ENCODE results near the gene CERK.
A peak's percentile ranks its signal among the peaks of the same experiment; 100 is the strongest.

The CERK gene

DNA sequence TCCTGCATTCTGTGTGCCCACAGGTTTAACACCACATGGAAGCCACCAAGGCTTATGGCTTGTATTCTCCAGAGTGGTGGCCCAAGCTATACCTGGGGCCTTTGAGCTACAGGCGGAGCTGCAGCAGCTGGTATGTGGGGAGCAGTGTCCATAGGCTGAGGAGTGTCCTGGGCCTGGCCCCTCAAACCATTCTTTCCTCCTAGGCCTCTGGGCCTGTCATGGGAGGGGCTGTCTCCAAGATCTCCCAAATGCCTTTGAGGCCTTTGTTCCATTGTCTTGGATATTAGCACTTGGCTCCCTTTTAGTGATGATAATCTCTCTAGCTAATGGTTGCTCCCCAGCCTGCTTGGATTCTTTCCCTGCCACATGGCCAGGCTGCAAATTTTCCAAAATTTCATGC, 18.0 kb upstream of the CERK start:
- H3K27me3 ChIP-seq (ENCODE audit: insufficient read depth, poor library complexity, severe bottlenecking) = no peaks in the 10 kb centered on the region
- H3K27ac ChIP-seq (replicated peaks) = 0 out of 2 replicates have a peak overlapping the region, but pooled peaks have one; percentile 25
- H3K4me3 ChIP-seq (replicated peaks; ENCODE audit: insufficient read depth, low read length) = no peak overlapping the region
- no peak for TF ChIP-seq REST (IDR thresholded peaks at IDR 0.05; ENCODE audit: insufficient replicate concordance, low read depth)
- no peak for TF ChIP-seq SPI1 (IDR thresholded peaks at IDR 0.05; ENCODE audit: borderline replicate concordance, low read depth)
- no peak for TF ChIP-seq POLR2AphosphoS5 (IDR thresholded peaks at IDR 0.05; ENCODE audit: low read depth)
- no peak for TF ChIP-seq GABPA (IDR thresholded peaks at IDR 0.05; ENCODE audit: low read depth)
- TF ChIP-seq, protein P1, sequence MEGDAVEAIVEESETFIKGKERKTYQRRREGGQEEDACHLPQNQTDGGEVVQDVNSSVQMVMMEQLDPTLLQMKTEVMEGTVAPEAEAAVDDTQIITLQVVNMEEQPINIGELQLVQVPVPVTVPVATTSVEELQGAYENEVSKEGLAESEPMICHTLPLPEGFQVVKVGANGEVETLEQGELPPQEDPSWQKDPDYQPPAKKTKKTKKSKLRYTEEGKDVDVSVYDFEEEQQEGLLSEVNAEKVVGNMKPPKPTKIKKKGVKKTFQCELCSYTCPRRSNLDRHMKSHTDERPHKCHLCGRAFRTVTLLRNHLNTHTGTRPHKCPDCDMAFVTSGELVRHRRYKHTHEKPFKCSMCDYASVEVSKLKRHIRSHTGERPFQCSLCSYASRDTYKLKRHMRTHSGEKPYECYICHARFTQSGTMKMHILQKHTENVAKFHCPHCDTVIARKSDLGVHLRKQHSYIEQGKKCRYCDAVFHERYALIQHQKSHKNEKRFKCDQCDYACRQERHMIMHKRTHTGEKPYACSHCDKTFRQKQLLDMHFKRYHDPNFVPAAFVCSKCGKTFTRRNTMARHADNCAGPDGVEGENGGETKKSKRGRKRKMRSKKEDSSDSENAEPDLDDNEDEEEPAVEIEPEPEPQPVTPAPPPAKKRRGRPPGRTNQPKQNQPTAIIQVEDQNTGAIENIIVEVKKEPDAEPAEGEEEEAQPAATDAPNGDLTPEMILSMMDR (IDR thresholded peaks at IDR 0.05; ENCODE audit: insufficient read depth, low read length) = no peak
- DNase-seq (ENCODE audit: low read depth in 1 of 2, low spot score in 1 of 2) = no peak

DNA sequence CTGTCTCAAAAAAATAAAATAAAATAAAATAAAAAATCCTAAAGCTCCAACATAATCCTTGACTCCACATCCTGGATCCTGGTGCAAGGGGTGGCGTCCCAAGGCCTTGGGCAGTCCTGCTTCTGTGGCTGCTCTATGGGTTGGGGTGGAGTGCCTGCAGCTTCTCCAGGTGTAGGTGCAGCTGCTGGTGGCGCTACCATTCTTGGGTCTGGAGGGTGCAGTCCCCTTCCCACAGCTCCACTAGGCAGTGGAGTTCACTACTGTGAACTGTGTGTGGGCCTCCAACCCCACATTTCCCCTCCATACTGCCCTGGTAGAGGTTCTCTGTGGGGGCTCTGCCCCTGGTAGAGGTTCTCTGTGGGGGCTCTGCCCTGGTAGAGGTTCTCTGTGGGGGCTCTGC, 17.5 kb upstream of the CERK start:
- H3K27ac ChIP-seq (replicated peaks) = no peak overlapping the region
- no peak overlapping the region for H3K4me3 ChIP-seq (replicated peaks; ENCODE audit: insufficient read depth, low read length)
- DNase-seq (ENCODE audit: low read depth in 1 of 2, low spot score in 1 of 2) = no peak
- TF ChIP-seq GABPA (IDR thresholded peaks at IDR 0.05; ENCODE audit: low read depth) (no peak), REST (IDR thresholded peaks at IDR 0.05; ENCODE audit: insufficient replicate concordance, low read depth) (no peak), SPI1 (IDR thresholded peaks at IDR 0.05; ENCODE audit: borderline replicate concordance, low read depth) (no peak), POLR2AphosphoS5 (IDR thresholded peaks at IDR 0.05; ENCODE audit: low read depth) (no peak)
- TF ChIP-seq, protein P1 (IDR thresholded peaks at IDR 0.05; ENCODE audit: insufficient read depth, low read length) = no peak
- no peaks in the 10 kb centered on the region for H3K27me3 ChIP-seq (ENCODE audit: insufficient read depth, poor library complexity, severe bottlenecking)

- no peak for DNase-seq (ENCODE audit: low read depth in 1 of 2, low spot score in 1 of 2)
Observed at GRCh38 chr22:46754826-46755225, 16.8 kb upstream of the CERK start.

More at GRCh38 chr22:46754826-46755225, 16.8 kb upstream of the CERK start:
- Histone ChIP-seq H3K4me3 (replicated peaks; ENCODE audit: insufficient read depth, low read length) (no peak overlapping the region), H3K27me3 (ENCODE audit: insufficient read depth, poor library complexity, severe bottlenecking) (no peaks in the 10 kb centered on the region), H3K27ac (replicated peaks) (peak overlapping the region; percentile 65; the same call in 1 of the 2 replicates)
- TF ChIP-seq REST (IDR thresholded peaks at IDR 0.05; ENCODE audit: insufficient replicate concordance, low read depth) (no peak), POLR2AphosphoS5 (IDR thresholded peaks at IDR 0.05; ENCODE audit: low read depth) (no peak), SPI1 (IDR thresholded peaks at IDR 0.05; ENCODE audit: borderline replicate concordance, low read depth) (no peak), GABPA (IDR thresholded peaks at IDR 0.05; ENCODE audit: low read depth) (no peak)
- TF ChIP-seq, protein P1 (IDR thresholded peaks at IDR 0.05; ENCODE audit: insufficient read depth, low read length) = no peak

Measured in HL-60 (cell line).